HepG2 (cell line): ENCODE measurements around the gene HRC. TPM values are rescaled to one million over a fixed set of nuclear protein-coding genes. Genes with fewer than 3 reads are reported as not detected.

Source experiments
- ATAC-seq: fragments of 200-7000 bp; cut with Tn5 transposase; 3 replicates; pipeline ENCODE4 v1.9.1; 2020; ENCODE audit warnings: mild to moderate bottlenecking, moderate library complexity
- BruUV-seq: library from RNA; stranded (reverse); fragments of 400-500 nt; replicated peaks from 2 replicates; lab custom pipeline; 2021; lab: Mats Ljungman, UMichigan
- CTCF ChIA-PET: fragments of 300-600 bp; formaldehyde crosslinking; extraction: SDS; loops from one replicate; lab custom pipeline; 2021; ENCODE audit warnings: low total read pairs, inconsistent platforms, low intra/inter-chr PET ratio; lab: Yijun Ruan, JAX
- POLR2A ChIA-PET: fragments of 350-600 bp; sonication (Branson Sonifier 250); formaldehyde crosslinking; loops from one replicate; lab custom pipeline; 2020; ENCODE audit warnings: antibody characterized with exemption, inconsistent platforms; lab: Yijun Ruan, JAX
- DNase-seq: peaks from one replicate; pipeline ENCODE4 v3.0.0-alpha.2; 2015; ENCODE audit warnings: low spot score
- FAIRE-seq: peaks from 3 replicates; lab custom pipeline; 2011; peaks lifted over from hg19 to GRCh38; lab: Jason Lieb, UNC
- H2AFZ ChIP-seq: one replicate; pipeline ENCODE4 v1.6.1; 2011; ENCODE audit warnings: low read length, inconsistent platforms
- H3K27ac ChIP-seq: fragments of 300-600 bp; 3 replicates; pipeline ENCODE4 v1.8.0; 2011; ENCODE audit warnings: mixed run types, mild to moderate bottlenecking, mixed read lengths, low read length, inconsistent platforms; ENCODE audit not compliant: insufficient read depth; ENCODE audit errors: extremely low read length
- H3K27me3 ChIP-seq, 2 experiments: fragments of 200-600 bp in 1 of 2; 2 replicates in 1 of 2; 3 replicates in 1 of 2; pipeline versions ENCODE4 v1.6.0 to v1.8.0; 2011; ENCODE audit warnings: low read length in 2 of 2, mild to moderate bottlenecking in 2 of 2, moderate library complexity in 2 of 2, inconsistent platforms in 1 of 2; ENCODE audit not compliant: insufficient read depth in 2 of 2, control insufficient read depth in 1 of 2
- H3K36me3 ChIP-seq, 2 experiments: fragments of 200-600 bp in 1 of 2; replicated peaks in 1 of 2; 2 replicates in 1 of 2; 3 replicates in 1 of 2; pipeline versions ENCODE4 v1.5.1 to v1.8.0; 2011; ENCODE audit warnings: low read length in 2 of 2, inconsistent platforms in 1 of 2; ENCODE audit not compliant: insufficient read depth in 2 of 2, control insufficient read depth in 1 of 2
- H3K4me1 ChIP-seq: 2 replicates; pipeline ENCODE4 v1.5.1; 2012; ENCODE audit warnings: low read length, inconsistent platforms; ENCODE audit not compliant: insufficient read depth
- H3K4me2 ChIP-seq: 2 replicates; pipeline ENCODE4 v1.6.0; 2011; ENCODE audit warnings: low read depth, low read length, inconsistent platforms
- H3K4me3 ChIP-seq, 3 experiments: fragments of 200-600 bp in 1 of 3; sonication (generic), shearing (Covaris generic) in 1 of 3; replicated peaks in 1 of 3; 2 replicates each; pipeline ENCODE4 v1.5.1; 2011 to 2016; ENCODE audit warnings: low read length in 3 of 3, inconsistent platforms in 2 of 3, low read depth in 2 of 3, mild to moderate bottlenecking in 2 of 3, control low read depth in 1 of 3, mixed read lengths in 1 of 3; ENCODE audit not compliant: insufficient read depth in 1 of 3
- H3K79me2 ChIP-seq: one replicate; pipeline ENCODE4 v1.6.1; 2011; ENCODE audit warnings: low read length, inconsistent platforms; ENCODE audit not compliant: insufficient read depth
- H3K9ac ChIP-seq: 2 replicates; pipeline ENCODE4 v1.6.0; 2011; ENCODE audit warnings: mild to moderate bottlenecking, low read depth, low read length, inconsistent platforms; ENCODE audit not compliant: insufficient read depth
- H3K9me3 ChIP-seq: 2 replicates; pipeline ENCODE4 v1.5.1; 2012; ENCODE audit warnings: mild to moderate bottlenecking, low read length
- H4K20me1 ChIP-seq: 2 replicates; pipeline ENCODE4 v1.6.0; 2011; ENCODE audit warnings: inconsistent platforms, mild to moderate bottlenecking, low read length, moderate library complexity; ENCODE audit not compliant: insufficient read depth
- ARID3A ChIP-seq: IDR thresholded peaks from 2 replicates; pipeline ENCODE4 v1.6.1; 2012; ENCODE audit warnings: low read depth, low read length, improper control_type of control experiment
- ETV5 ChIP-seq: IDR thresholded peaks from 2 replicates; pipeline ENCODE4 v1.6.1; 2018; ENCODE audit warnings: missing biosample characterization, missing genetic modification reagents, inconsistent platforms, borderline replicate concordance
- GTF2F1 ChIP-seq: fragments of 150-350 bp; IDR thresholded peaks from 2 replicates; pipeline ENCODE4 v1.6.1; 2014; ENCODE audit warnings: low read length
- HNF1A ChIP-seq, 2 experiments: sonication (generic) in 1 of 2; formaldehyde crosslinking in 1 of 2; IDR thresholded peaks; 2 replicates each; pipeline versions ENCODE4 v1.4.0 to v1.6.1; 2016 to 2020; ENCODE audit warnings: borderline replicate concordance in 1 of 2, low read depth in 1 of 2, mild to moderate bottlenecking in 1 of 2, missing genetic modification reagents in 1 of 2
- HOMEZ ChIP-seq: IDR thresholded peaks from 2 replicates; pipeline ENCODE4 v1.6.1; 2016; ENCODE audit warnings: low read depth
- MIXL1 ChIP-seq: IDR thresholded peaks from 2 replicates; pipeline ENCODE4 v1.6.1; 2016
- NBN ChIP-seq: fragments of 450-650 bp; conservative IDR thresholded peaks from 2 replicates; pipeline ENCODE4 v1.6.1; 2017
- NFE2L2 ChIP-seq: fragments of 150-350 bp; IDR thresholded peaks from 2 replicates; pipeline ENCODE4 v1.6.1; 2014; ENCODE audit warnings: low read length
- TBX3 ChIP-seq: fragments of 450-650 bp; IDR thresholded peaks from 2 replicates; pipeline ENCODE4 v1.6.1; 2017; ENCODE audit warnings: antibody characterized with exemption, mild to moderate bottlenecking, inconsistent platforms, borderline replicate concordance
- TOPORS ChIP-seq: sonication (generic); formaldehyde crosslinking; IDR thresholded peaks from 2 replicates; pipeline ENCODE4 v1.8.0; 2023; ENCODE audit warnings: mild to moderate bottlenecking, missing genetic modification reagents
- ZFP90 ChIP-seq: sonication (generic); formaldehyde crosslinking; IDR thresholded peaks from 2 replicates; pipeline ENCODE4 v1.8.0; 2022; ENCODE audit warnings: missing genetic modification reagents, mild to moderate bottlenecking, inconsistent platforms, borderline replicate concordance
- ZHX1 ChIP-seq: sonication (generic); formaldehyde crosslinking; IDR thresholded peaks from 2 replicates; pipeline ENCODE4 v1.8.1; 2022; ENCODE audit warnings: low read depth, mild to moderate bottlenecking, missing genetic modification reagents
- ZNF253 ChIP-seq: sonication (generic); formaldehyde crosslinking; IDR thresholded peaks from 2 replicates; pipeline ENCODE4 v1.8.0; 2022; ENCODE audit warnings: mild to moderate bottlenecking, missing genetic modification reagents, borderline replicate concordance
- ZNF547 ChIP-seq: sonication (generic); formaldehyde crosslinking; IDR thresholded peaks from 2 replicates; pipeline ENCODE4 v1.5.1; 2020; ENCODE audit warnings: mild to moderate bottlenecking, missing genetic modification reagents
- ZNF713 ChIP-seq: sonication (generic); formaldehyde crosslinking; IDR thresholded peaks from 2 replicates; pipeline ENCODE4 v1.4.0; 2020; ENCODE audit warnings: mild to moderate bottlenecking, missing genetic modification reagents
- ZNF780A ChIP-seq: sonication (generic); formaldehyde crosslinking; IDR thresholded peaks from 2 replicates; pipeline ENCODE4 v1.8.0; 2022; ENCODE audit warnings: mild to moderate bottlenecking, missing genetic modification reagents, moderate library complexity
- WGBS: methylation state at CpG from one replicate; pipeline ENCODE4 v1.1.6; 2017; ENCODE audit warnings: low lambda C conversion rate; 5-methylcytosine and 5-hydroxymethylcytosine counted together
- in situ Hi-C: cut with HindIII; loops from 2 replicates; pipeline ENCODE4 v1.10.0; 2017; ENCODE audit warnings: low pct_unique_long_range_greater_than_20kb; ENCODE audit not compliant: extremely low pct_ligation_motif_present
- intact Hi-C: fragments of 100-400 bp; cut with micrococcal nuclease; formaldehyde crosslinking; loops from one replicate; pipeline ENCODE4 v1.10.0; 2022; ENCODE audit not compliant: unreplicated experiment
- polyA plus RNA-seq, 8 experiments: library from polyadenylated mRNA; depleted of rRNA in 3 of 8; stranded (reverse) in 7 of 8; unstranded in 1 of 8; fragments of >200 nt; fragmentation: Illumina TruSeq in 4 of 8; extraction: Trizol in 4 of 8; gene quantifications; 2 replicates each; pipeline versions ENCODE4 v1.2.1 to v1.2.3, GENCODE V29; 2011 to 2016; ENCODE audit warnings: low read depth in 4 of 8, missing spikeins in 1 of 8, mixed read lengths in 1 of 8; ENCODE audit not compliant: insufficient read depth in 1 of 8
- total RNA-seq, 5 experiments: library from RNA; depleted of rRNA; stranded (reverse); fragments of >200 nt; fragmentation: Illumina TruSeq; extraction: Trizol; gene quantifications; 2 replicates each; pipeline ENCODE4 v1.2.3, GENCODE V29; 2016; ENCODE audit warnings: low read depth in 1 of 5

Gene HRC
- total and polyA plus RNA-seq, 2 of the 13 experiments (the other 11 are each of a cell fraction or from before 2014, with no cell fraction given), result 3.6 to 15.4 TPM

- Histone ChIP-seq H3K4me1 (peaks cover 22% of the 10 kb centered on the region), H3K9me3 (no peaks in the 10 kb centered on the region), H3K4me3 (no peak overlapping the region), H3K4me2 (no peak overlapping the region), H3K27ac (no peak overlapping the region), H3K79me2 (no peaks in the 10 kb centered on the region), H3K36me3 (no peaks in the 10 kb centered on the region), H3K27me3 (no peaks in the 10 kb centered on the region), H2AFZ (no peak overlapping the region), H3K9ac (no peak overlapping the region), H4K20me1 (no peaks in the 10 kb centered on the region)
- POLR2A ChIA-PET, result no interaction called here
- no TSS peak for BruUV-seq
- CTCF ChIA-PET, result no interaction called here
- TF ChIP-seq ZNF780A, result no peak
- TF ChIP-seq ZNF253 (CRISPR knock-in tag), result no peak
- no peak for TF ChIP-seq ZFP90 (CRISPR knock-in tag)
- no peak for TF ChIP-seq ZHX1
- TF ChIP-seq GTF2F1, result no peak
- TF ChIP-seq ARID3A, result no peak
- TF ChIP-seq ZNF713, result no peak
- TF ChIP-seq TOPORS, result no peak
- no peak for TF ChIP-seq NFE2L2
- no peak for TF ChIP-seq HOMEZ (CRISPR knock-in tag)
- TF ChIP-seq NBN, result no peak
- no peak for TF ChIP-seq MIXL1 (CRISPR knock-in tag)
- no peak for TF ChIP-seq HNF1A (IDR thresholded peaks at IDR 0.05; ENCODE audit: low read depth)
- no peak for TF ChIP-seq HNF1A (CRISPR knock-in tag; IDR thresholded peaks at IDR 0.05; ENCODE audit: borderline replicate concordance)
- TF ChIP-seq TBX3, result no peak
- TF ChIP-seq ETV5 (CRISPR knock-in tag), result no peak
- no peak for TF ChIP-seq ZNF547 (CRISPR knock-in tag)
- FAIRE-seq (no peak), DNase-seq (no peak), ATAC-seq (no peak)
- WGBS, result 92% methylated on average over 20 of the region's 23 CpGs
- intact Hi-C loops (no loop called here), in situ Hi-C loops (no loop called here)
Observed at GRCh38 chr19:49168421-49168820, 13.2 kb upstream of the HRC start.
